GM19035 (cell line): ENCODE data around the gene GASK1A.

Source experiments
- ATAC-seq: cut with Tn5 transposase; IDR thresholded peaks from one replicate; pipeline ENCODE4 v1.9.1; 2021; ENCODE audit not compliant: unreplicated experiment

The GASK1A gene

GRCh38 chr3:43082457-43082856, 103.3 kb downstream of the GASK1A start:
- no peak for ATAC-seq

- no peak for ATAC-seq
Observed at GRCh38 chr3:43086460-43087165, 107.5 kb downstream of the GASK1A start.

- no peak for ATAC-seq
Observed at GRCh38 chr3:43087249-43087776, 108.2 kb downstream of the GASK1A start.

DNA sequence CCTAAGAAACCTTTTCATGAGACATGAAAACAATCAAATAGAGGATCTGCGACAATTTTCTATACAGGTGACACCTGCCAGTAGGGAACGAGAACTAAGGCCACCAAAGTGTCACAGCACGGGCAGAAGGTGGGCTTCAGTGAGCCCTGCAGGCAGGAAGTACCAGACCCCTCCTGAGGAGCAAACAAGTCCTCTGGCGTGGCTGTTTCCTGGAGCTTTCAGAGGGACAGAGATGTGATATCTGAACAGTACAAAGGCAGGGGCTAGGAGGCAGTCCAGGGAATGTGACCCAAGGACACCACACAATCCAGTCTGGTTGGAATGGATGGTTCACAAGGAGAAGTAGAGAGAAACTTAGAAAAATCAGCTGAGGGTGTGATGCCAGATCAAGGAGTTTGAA, 110.0 kb downstream of the GASK1A start:
- ATAC-seq, result no peak

- ATAC-seq, result no peak
Observed at GRCh38 chr3:43090238-43090637, 111.1 kb downstream of the GASK1A start.

DNA sequence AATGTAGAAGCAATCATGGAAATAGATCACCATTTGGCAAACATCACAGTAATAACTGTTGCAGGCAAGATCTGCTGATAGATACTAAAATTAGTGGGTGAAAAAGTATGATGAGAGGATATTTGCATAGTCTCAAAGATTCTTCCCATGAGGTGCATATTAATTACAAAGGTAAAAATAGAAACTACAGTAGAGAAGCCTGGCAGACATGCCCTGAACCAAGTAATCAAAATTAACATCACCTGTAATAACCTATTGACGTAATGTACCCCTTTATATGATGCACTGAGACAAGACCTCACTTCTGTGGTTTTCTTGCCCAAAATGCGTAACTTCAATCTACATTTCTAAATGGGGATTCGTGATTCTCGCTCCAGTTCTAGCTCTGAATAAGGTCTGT, 112.4 kb downstream of the GASK1A start:
- ATAC-seq, result no peak

DNA sequence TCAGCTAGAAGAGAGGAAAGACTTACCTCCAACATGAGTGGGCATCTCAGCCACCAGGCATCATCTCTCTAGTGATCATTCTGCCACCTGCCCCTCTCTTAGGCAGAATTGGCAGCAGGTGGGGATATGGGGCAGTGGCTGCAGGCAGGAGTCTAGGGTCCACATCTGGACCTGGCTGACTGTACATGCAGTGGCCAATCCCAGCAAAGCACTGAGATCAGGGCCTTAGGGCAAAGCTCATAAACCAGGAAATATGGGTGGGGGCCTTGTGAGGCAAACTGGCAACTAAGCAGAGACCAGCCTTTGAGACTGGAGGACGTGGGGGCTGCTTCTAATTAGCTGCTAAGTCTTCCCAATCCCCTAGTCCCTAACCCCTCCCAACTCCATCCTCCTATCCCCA, 113.9 kb downstream of the GASK1A start:
- no peak for ATAC-seq

GRCh38 chr3:43093974-43094373, 114.9 kb downstream of the GASK1A start:
- no peak for ATAC-seq

- no peak for ATAC-seq
Observed at GRCh38 chr3:43094381-43094780, 115.3 kb downstream of the GASK1A start.

DNA sequence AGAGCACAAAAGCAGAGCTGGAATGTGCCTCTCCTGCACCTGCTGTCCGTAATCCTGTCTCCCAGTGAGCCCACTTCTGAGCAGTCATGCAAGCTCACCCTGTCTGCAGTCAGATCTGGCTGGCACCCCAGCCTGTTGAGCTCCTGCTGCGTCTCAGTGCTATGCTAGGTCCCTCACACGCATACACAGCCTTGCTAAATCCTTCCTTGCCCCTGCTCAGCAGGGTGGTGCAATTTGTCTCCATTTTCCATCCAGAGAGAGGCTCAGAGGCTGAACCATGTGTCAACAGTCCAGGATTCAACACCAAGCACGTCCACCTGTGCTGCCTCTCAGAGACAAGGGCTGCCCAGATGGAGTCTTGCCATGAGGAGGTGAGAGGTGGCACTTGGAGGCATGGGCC, 115.7 kb downstream of the GASK1A start:
- no peak for ATAC-seq

DNA sequence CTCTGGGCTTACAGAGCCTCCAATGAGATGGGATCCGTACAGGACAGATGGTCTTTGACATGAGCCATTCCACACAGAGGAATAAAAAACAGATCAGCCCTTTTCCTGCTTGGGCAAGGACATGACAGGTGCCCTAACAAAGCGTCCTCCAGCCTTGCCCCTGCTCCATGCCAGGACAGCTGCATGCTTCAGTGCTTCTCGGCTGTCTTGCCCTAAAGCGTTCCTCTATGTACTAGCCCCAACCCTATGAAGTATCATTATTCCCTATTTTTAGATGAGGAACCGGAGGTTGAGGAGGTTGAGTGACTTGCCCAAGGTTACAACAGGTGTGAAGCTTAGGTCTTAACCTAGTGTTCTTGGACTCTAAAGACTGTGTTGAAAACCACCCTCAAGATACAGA, 116.3 kb downstream of the GASK1A start:
- no peak for ATAC-seq

DNA sequence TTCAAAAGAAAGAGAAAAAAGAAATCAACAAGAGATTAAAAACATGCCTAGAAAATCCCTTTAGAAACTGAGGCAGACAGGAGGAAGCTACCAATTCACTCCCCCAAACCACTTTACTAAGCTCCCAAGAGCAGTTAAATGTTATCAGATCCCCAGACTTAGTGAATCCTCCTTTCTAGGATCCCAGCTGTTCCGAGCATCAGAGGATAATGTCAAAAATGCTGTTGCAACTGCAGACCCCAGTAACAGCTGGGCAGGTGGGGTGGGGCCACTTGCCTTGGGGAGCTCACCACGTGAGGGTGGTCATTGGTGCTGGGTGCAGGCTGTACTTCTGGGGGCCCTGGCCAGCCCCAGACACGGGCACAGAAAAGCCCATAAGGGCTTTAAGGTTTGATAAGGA, 117.7 kb downstream of the GASK1A start:
- ATAC-seq, result no peak

DNA sequence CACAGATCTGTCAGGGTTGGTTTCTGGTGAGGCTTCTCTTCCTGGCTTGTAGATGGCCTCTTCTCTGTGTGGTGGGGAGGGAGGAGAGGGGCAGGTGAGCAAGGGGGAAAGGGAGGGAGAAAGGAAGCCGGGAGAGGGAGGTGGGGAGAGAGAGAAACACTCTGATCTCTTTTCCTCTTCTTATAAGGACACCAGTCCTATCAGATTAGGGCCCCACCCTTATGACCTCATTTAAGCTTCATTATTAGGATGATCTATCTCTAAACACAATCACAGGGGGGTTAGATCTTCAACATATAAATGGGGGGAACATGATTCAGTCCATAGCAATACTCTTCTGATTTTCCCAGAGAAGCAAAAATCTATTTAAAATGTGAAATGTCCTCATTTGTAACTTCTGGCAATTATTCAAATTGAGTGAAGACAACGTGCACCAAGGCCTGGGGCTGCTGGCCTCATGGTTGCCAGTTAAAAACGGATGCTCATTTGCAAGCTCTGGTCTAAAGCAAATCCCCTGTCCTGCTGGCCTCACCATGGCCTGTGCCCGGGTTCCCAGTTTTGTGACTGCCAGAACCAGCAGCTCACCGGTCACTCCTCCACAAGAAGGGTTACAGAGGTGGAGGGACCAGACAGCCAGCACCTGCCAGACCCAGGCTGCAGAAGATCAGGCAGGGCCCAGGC, 118.4 kb downstream of the GASK1A start:
- no peak for ATAC-seq

- no peak for ATAC-seq
Observed at GRCh38 chr3:43098761-43099160, 119.7 kb downstream of the GASK1A start.

- ATAC-seq, result no peak
Observed at GRCh38 chr3:43102773-43103480, 123.8 kb downstream of the GASK1A start.

DNA sequence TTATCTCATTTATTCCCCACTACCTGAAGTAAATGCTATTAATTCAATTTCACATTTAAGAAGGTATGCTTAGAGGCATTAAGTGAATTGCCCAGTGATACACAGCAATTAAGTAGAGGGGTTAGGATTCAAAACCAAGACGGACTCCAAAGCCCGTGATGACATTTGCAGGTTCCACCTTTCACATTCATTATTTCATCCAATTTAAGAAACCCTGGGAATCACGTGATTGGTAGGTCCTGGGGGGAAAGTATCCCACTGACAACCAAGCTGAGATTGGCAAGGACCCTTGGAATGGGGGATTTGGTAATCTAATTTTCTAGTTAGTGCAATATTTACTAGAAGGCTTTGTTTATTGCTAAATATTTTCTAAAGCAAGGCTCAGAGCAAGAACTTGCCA, 124.9 kb downstream of the GASK1A start:
- no peak for ATAC-seq

DNA sequence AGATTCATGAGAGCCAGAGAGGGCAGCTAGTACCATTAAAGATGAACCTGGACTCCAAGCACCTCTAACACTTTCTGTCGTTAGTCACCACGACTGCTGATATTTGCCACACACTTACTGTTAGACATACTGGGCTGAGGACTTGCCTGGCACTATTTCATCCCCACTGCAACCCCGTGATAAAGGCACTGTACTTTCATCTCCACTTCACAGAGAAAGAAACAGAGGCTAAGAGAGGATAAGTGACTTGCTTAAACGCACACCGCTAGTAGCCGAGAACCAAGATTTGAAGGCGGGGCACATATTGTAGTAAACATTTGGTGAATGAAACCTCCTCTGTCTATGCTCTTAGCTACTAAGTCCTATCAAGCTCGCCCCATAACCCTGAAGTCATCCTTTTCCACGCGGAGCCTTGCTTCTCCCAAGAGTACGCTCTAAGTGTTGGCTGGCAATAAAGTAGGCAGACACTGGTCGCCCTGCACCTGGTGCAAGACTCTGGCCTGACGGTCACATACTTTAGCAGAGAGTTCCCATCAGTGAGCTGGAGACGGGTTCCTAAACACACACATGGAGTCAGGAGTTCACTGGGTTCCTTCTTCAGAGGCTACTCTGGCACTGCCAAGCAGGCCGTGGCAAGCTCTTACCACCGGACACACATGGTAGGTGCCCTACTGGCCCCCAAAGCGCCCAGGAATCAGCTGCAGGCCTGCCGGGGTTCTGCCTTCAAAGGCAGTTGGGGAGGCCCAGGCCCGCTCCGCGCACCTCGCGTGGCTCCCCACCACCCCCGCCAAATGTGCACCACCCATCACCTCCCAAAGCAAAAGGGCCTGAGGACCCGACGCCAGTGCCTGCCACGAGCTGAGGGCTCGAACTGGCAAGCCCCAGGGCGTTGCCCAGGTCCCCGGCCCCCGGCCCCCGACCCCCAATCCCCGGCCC, 125.8 kb downstream of the GASK1A start:
- no peak for ATAC-seq

DNA sequence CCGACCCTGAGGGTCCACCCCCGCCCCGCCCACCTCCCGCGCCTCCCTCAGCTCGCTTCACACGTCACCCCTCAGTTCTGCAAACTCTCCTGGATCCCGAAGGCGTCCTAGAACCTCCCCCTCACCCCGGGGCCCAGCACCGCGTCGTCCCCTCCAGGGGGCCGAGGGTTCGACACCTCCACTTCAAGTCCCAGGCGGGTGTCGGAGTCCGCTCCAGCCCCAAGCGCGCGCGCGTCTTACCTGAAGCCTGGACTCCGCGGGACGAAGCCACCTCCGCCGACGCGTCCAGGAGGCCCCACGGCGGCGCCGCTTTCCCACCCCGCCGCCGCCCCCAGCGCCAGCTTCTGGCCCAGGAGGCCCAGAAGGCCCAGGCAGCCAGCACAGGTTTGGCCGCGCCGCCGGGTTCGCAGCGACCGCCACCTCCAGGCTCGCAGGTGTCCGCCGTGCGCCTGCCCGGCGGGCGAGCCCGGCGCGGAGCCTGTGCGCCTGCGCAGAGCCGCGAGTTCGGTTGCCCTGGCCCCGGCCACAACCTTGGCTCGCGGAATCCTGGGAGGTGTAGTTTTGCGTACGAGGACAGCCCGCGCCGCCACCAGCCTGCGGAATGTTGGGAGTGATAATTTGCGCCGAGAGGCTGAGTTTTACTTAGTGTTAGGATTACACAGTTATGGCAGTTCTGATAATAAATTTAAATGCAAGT, 126.6 kb downstream of the GASK1A start, which contains the start of gene POMGNT2:
TSS of gene POMGNT2 (minus strand) at position 484 of the 697 bp plus-strand sequence. CDS start 24,648 bp downstream, outside the sequence.
- peak; percentile 91 for ATAC-seq

DNA sequence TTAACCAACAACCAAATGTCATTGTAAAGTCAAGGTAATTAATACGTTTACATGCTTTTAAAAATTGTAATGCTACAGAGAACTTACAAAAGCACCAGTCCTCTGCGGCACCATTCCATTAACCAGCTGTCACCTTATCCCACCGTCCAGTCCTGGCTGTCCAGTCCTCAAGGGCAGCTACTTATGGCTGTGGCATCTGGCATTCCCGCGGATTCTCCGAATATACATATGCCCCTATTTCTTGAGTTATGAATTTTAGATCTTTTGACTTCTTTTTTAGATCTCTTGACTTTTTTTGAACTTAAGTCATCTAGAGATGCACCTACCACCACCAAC, 127.2 kb downstream of the GASK1A start:
- peak; percentile 27 for ATAC-seq
